ENCODE results near the gene RYR3.
A peak's percentile ranks its signal among the peaks of the same experiment; 100 is the strongest.

RYR3 gene

DNA sequence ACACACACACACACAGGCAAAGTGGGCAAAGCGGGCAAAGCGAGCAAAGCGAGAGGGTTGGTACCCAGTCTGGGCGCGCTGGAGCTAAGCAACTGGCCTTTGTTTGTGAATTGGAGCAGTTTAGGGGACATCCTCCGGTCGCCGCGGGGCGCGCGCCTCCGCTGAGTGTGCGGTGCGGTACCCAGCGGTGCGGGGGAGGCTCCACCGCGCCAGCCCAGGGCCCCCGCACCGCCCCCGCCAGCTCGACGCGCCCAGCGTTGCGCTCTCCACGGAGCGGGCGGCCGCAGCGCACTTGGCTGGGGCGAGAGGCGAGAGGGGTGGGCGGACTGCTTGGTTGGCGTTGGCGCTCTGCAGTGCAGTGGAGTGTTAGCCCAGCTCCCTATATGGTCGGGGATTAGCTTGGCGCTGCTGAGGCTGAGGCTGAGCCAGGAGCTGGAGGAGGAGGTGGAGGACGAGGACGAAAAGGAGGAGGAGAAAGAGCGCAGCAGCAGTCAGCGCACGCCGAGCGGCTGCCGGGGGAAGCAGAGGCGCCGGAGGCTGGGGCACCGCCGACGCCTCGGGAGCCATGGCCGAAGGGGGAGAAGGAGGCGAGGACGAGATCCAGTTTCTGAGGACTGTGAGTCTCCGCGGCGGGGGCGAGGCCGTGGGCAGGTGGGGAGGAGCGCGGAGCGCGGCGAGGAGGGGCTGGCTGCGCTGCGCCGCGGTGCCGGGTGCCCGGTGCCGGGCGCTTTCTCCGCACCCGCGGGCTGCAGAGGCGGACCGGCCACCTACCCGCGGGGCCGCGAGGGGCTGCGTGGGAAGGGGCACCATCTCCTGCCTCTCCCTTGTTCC, at the start of gene RYR3:
Gene RYR3 (plus strand): TSS at position 487 of the 831 bp plus-strand sequence. CDS start 79 bp downstream, at position 566.
- no peak for DNase-seq (ENCODE audit: low read depth in 2 of 2)

DNA sequence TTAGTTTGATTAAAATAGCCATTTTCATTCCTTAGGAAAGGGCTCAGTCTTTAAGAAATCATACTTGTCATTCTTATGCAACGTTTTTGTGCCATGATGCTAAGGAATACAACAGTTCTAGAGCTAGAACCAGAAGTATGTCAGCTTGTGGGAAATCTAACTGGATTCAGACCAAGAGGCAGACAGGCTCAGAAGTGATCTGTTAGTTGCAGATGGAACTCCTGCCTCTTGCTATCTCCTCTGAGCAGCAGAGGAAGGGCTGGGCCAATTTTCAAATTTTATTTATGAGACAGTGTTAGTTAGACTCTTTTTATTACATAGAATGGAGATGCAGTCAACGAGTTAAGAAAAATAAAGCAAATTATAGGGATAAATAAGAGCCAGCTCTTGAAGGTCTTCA, 48.5 kb upstream of the RYR3 start:
- no peak for DNase-seq (ENCODE audit: low read depth in 2 of 2)

DNA sequence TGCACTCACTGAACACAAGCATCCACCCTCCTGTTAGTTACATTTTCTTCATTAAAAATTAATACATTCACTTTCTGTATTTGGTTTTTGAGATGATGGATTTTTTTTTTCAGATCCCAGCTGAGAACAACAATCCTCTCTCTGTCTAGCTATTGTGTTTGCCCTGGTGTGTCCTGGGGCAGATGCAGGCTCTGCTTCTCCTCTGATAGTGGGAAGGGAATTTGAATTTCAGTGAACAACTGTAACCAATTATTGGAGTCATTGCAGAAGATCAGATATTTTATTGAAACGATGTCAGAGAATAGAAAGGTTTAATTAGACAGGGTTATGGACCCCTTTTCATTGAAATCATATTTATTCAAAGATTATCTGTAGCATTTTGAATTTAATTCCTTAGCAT, 33.1 kb upstream of the RYR3 start:
- no peak for DNase-seq (ENCODE audit: low read depth in 2 of 2)

DNA sequence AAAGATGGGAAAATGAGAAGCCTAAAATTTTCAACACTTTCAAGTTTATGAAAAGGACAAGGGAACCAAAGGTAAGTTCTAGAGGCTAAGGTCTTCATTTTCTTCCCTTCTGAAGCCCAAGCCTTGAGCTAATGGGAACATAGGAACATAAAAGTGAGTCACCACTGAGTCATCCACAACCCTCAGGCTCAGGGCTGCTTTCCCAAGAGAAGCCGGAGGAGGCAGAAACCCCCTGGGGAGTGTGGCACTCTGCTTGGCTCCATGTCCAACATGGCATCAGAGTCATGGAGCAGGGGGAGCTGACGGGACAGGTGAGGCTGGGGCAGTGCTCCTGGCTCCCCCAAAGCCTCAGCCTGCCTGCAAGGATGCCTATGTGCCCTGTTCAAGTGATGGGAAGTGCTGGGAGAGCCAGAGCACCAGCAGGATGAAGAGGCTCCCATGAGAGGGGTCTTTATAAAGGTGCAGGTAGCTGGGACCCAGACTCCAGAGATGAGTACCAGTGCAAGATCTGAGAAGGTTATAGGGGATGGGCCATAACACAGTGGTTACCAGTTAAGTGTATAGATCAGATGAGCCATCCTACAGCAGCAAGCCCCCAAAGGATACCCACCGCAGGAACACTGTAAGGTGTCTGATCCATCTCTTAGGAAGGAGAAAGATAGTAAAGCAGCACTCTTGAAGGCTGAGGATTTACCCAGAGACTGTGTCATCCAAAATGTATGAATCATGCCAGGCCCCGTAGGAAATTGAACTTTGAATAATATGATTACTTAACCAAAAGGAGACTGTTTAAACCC, 31.8 kb upstream of the RYR3 start:
- DNase-seq (ENCODE audit: low read depth in 2 of 2), result no peak

DNA sequence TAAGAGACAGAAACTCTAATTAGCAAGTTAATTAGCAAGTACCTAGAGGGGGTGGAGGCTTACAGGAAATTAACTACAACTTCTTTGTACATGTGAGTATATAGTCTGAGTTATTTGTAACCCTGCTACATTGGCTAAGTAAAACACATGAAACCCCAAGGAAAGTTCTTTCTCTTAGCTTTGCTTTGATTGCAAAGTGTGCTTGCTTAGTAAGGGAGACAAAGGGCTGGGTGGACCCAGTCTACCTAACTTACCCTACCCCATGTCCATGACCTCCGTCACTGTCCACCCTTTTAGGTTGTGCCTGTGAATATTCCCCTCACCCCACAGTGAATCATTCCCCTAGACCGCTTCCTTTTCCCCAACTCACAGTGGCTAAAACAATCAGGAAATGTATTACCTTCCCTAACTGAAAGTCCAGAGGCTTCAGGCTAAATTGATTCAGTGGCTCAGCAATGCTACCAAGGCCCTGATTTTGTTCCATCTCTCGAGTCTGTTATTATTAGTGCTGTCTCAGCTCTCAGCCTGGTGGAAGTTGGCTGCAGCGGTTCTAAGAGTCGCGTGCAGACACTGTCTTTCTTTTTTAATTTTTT, 31.1 kb upstream of the RYR3 start:
- DNase-seq (ENCODE audit: low read depth in 2 of 2), result no peak

DNA sequence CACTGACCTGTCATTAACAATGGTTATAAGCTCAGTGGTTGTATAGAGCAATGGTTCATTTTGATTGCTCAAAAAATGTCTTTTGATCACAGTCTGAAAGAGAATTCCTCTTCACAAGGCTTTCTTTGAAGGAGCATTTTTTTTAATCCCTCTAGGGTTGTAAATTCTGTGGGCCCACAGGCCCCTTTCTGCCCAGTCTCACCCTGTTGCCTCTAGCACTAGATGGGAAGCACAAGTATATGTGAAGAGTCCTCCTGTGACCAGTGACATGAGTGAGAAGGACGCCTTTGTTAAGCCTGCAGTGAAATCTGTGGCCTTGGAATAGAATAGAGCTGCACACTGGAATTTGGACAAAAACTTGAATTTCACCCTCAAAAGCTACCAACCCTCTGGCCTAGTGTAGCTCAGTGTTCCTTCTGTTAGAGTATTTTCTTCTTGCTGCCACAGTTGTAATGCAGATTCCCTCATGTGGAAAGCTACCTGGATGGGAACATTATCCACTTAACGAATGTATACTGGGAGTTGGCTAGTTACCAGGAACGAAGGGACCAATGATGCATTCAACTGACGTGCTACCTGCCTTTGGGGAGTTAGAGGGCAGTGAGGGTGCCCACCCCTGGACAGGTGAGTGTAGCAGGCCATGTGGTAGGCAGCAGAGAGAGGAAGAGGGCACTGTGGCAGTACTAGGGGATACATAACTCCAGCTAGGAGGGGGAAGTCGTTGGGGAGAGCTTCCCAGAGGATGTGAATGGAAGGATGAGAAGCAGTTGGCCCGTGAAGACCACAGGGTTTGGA, 28.3 kb upstream of the RYR3 start:
- no peak for DNase-seq (ENCODE audit: low read depth in 2 of 2)

DNA sequence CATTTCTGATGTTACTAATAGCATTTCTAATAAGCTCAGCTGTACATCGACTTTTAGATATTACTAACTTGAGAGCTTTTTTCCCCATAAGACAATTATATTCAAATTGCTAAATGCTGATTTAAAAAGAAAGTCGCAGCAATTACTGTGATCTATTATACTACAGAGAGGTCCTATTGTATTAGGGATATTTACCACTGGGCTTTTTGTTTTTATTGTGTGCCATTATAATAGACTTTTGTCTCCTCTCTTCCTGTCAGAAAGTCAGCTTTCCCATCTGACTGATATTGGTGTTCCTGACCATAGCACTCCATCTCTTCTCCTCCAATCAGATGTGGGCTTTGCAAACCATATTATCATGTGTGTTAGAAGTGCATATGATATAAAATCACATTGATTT, 27.2 kb upstream of the RYR3 start:
- no peak for DNase-seq (ENCODE audit: low read depth in 2 of 2)

DNA sequence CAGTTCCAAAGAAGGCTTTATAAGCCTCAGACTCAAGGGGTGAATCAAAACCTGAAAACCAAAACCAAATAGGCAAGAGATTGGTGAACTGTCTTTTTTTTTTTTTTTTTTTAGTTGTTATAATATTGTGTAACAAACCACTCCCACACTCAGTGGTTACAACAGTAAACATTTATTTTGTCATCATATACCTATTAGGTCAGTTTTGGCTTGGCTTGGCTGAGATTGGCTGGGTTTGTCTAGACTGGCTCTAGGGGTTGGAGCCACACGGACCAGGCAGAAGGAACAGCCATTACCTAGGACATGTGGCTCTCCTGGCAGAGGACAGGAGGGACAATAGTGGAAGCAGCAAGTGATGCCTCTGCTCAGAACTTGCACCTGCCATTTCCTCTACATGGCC, 26.4 kb upstream of the RYR3 start:
- no peak for DNase-seq (ENCODE audit: low read depth in 2 of 2)

DNA sequence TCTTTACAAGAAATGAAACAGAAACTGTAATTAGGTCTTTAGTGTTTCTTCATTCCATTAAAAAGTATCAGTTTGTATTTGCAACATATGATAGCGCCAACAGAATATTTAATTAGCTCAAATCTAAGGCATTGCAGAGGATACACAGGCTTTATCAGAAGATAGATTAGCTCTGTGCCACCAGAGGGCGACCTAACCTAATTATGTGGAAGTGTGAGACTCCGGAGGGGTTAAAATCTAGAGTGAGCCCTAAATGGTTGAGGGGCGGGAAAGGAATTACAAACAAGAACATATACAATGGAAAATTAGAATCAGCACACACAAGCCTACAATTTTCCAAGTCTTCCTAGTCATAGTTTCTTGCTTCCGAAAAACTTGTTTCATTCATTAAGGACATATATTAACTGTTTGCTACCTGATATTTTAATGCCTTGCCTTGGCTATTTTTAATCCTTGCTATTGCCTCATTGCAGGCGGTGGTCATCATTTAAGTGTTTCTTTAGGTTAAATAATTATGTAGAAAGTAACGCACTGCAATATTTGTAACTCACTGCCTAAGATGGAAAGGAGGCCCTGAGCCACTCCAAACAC, 18.0 kb upstream of the RYR3 start:
- peak in 1 of 2 donors; percentile 3 for DNase-seq (ENCODE audit: low read depth in 2 of 2)

DNA sequence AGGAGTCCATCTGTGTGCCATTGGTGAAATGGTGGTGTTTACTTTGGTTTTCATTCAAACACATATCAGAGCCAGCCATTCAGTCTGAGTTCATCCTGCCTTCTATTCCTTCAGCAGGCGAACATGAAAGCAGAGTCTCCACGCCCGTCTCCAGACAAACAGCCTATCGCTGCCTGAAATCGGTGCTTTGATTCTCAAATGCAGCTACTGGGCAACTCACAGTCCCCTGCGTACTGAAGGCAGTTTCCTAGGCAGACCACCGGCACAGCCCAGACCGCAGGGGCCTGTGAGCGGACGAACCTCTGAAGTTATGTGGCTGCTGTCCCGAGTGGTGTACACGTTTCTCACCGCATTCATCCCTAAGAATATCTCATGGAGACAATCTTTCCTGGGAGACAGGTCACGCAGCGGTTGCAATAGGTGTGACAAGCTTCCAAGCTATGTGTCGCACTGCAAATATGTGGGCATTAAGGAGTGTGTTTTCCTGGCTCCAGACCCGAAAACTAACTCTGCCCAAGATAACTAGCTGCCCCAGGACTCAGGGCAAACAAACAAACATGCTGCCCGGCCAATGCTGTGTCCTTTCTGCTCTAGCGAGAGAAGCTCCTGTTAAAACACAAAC, 16.9 kb upstream of the RYR3 start:
- DNase-seq (ENCODE audit: low read depth in 2 of 2), result no peak

DNA sequence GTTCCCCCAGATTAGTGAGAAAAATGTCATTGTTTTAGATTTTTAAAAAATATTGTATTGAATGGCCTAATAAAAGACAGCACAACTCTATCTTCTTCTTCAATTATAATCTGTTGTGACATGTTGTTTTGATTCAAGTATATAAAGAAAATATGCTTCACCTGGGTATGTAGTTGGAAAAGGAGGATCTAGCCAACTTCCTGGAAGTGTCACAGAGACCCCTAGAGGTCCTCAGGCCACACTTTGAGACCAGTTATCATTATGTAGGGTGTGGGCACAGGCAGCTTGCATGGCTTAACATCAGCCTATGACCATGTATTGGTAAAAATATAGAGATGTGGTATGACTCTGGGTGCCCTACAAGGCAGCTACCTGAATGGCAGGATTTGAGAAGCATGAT, 14.7 kb upstream of the RYR3 start:
- DNase-seq (ENCODE audit: low read depth in 2 of 2), result no peak

DNA sequence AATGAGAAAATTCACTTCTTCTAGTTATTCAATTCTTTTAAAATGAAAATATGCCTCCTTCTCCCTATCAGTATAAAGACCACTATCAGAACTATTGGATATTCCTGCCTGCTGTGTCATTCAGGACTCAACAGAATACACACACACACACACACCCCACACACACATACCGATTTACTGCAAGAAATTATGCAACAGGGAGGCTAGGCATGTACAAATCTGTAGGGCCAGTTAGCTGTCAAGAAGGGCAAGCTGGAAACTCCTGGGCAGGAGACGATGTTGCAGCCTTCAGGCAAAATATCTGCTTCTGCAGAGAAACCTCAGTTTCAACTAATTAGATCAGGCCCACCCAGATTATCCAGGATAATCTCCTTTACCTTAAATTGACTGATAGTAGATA, 13.9 kb upstream of the RYR3 start:
- DNase-seq (ENCODE audit: low read depth in 2 of 2), result no peak

DNA sequence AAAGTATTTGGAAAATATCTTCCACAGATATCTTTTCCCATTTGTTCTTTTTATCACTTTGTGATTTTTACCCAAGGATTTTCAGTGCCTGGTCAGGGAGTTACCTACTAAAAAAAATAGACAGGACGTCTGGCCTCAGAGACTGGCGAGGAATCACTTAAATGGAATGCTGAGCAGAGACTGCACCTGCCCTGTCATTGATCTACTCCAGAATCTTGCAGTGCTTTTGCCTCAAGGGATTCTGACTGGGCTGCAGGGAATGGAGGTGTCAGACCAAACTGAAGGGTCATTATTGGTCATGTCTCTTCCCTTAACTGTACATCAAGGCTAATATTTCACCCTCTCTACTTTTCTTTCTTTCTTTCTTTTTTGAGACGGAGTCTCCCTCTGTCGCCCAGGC, 12.1 kb upstream of the RYR3 start:
- no peak for DNase-seq (ENCODE audit: low read depth in 2 of 2)

DNA sequence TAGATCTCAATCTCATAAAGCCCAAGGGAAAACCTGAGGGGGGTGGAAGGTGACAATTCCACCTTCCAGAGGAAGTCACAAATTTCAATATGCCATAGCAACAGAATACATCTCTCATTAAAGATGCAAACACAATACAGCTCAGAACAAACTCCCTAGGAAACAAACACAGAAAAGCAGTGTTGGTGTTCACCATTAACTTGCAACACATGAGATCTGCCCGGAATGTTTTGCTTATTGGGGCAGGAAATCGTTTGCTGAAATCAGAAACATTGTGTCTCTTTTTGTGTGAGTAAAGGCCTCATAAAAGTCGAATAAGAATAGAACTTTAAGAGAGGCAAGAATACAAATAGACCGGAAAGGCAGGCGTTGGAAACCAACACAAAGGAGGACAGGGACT, 5.8 kb upstream of the RYR3 start:
- DNase-seq (ENCODE audit: low read depth in 2 of 2), result no peak

DNA sequence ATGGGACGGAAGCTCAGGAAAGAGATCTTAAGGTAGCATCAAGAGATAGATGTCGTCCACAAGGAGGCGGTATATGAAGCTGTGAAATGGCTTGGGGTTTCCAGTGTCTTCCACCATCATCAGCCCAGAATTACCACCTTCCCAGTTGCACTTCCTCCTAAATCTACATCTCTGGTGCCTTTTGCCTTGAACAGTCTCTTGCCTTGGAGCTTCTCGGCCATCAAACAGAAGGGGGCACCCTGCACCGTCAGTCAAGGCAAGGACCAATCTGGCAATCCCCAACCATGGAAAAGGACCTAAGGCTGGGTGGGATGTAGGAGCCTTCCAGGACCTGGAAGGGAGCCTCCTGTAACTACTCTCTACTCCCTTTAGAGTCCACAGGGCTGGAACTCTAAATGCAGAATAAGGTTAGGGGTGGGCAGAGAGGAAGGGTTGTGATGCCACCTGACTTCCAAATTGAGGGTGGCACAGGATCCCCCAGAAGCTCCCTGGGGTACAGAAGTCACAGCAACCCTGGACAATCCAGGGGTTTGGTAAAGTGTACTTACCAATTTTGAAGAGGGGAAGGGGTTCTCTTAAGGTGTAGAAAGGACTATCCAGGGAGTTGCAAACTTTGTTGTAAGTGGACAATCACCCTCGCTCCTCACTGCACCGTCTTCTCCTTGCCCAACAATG, 1.0 kb upstream of the RYR3 start:
- no peak for DNase-seq (ENCODE audit: low read depth in 2 of 2)

DNA sequence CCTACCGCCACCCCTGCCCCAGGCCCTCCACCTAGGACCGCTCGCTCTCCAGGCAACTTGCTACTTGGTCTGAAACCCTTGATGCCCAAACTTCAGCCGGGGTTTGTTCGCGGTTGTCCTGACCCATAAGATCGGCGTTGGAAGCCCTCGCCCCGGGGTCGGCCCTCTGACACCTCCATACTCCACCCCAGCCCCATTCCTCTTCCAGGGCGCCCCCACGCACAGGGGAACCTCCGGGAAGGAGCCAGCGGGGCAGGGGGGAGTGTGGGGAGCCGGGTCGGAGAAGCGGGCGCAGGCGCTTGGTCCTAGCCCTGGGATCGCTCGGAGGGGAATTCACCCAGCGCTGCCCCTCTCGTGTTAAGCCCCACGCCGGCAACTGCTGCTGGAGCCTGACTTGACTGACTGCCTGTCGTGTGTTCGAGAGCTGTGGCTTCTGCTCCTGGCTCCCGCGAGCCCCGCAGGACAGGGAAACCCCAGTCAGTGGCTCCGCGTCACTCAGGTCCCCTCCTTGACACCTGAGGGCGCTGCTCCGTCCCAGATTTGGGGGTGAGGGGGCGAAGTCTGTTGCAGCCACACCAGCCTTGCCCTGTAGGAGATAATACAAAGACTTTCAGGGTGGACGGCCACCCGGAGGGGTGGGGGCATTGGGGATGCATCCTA, 675 bp downstream of the RYR3 start:
- no peak for DNase-seq (ENCODE audit: low read depth in 2 of 2)

DNA sequence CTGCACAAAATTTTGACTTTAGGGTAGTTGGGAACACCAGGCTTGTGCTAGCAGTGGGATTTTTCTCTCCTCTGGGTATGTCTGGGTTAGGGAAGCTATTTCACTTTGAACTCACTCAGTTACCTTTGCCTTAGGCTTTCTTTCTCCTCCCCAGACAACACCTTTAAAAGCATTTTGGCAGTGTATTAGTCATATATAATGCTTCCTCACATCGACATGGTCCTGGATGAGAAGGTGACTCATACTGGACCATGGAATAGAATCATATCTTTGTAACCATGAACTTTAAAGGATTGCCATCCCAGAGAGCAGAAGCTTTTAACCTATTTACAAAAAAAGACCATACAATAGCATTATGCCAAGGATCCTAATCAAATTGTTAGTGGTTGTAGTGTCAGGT, 2.7 kb downstream of the RYR3 start:
- no peak for DNase-seq (ENCODE audit: low read depth in 2 of 2)

DNA sequence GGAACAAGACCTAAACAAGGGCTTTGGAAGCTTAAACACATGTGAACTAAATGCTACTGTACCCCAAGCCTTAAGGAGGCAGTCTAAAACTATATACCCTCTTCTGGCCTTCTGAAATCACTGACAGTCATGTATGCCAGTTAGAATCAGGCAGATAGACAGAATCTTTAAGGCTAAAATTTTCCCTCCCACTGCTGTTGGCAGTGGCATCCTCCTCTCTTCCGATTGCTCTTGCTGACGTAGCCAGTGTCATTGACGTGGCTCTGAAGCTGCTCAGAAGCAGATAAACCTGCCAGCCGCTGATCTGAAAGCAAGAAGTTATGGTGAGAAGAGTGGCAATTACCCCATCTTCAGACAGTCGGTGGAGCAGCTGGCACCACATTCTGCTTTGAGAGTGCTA, 3.3 kb downstream of the RYR3 start:
- DNase-seq (ENCODE audit: low read depth in 2 of 2), result no peak

DNA sequence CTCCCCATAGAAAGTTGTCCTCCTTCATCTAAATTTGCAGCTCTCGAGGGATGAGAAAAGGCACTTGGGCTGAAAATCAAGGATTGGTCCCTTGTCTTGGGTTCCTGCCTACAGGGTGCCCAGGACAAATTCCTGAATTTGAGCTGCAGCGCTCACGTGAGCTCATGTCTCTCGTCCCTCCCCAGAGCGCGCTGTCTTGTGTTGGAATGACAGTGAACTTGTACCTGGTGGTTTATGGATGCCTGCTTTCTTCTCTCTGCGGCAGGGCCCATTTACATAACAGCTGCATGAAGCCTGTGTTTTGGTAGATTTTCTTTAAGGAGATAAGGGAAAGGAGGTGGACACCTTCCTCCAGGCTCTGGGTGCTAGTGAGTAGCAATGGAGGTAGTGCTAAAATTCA, 4.3 kb downstream of the RYR3 start:
- DNase-seq (ENCODE audit: low read depth in 2 of 2), result no peak

DNA sequence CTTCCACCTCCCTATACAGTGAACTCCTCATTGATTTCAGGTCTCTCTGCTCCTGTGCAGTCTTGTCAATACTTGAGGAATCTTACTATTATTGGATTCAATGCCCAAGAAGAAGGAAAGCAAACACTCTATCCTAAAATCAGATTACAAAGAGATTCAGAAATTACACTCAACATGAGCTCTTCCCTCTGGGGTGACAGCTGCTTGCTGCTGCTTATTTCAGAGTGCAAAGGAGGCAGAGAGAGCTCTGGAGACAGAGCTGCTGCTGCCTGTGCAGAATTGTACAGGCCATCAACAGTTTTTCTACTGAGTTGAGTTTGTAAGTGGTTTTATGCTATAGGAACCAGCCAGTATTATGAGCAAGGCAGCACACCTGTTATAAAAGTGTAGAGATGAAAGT, 7.1 kb downstream of the RYR3 start:
- no peak for DNase-seq (ENCODE audit: low read depth in 2 of 2)
